ENCODE measurements around the gene C16orf95.
A peak's percentile ranks its signal among the peaks of the same experiment; 100 is the strongest.
"Not testable (repeated sequence)": the region's sequence is repeated elsewhere in the genome, so short reads cannot be mapped to it uniquely, and the experiment has no call there.

Gene C16orf95

DNA sequence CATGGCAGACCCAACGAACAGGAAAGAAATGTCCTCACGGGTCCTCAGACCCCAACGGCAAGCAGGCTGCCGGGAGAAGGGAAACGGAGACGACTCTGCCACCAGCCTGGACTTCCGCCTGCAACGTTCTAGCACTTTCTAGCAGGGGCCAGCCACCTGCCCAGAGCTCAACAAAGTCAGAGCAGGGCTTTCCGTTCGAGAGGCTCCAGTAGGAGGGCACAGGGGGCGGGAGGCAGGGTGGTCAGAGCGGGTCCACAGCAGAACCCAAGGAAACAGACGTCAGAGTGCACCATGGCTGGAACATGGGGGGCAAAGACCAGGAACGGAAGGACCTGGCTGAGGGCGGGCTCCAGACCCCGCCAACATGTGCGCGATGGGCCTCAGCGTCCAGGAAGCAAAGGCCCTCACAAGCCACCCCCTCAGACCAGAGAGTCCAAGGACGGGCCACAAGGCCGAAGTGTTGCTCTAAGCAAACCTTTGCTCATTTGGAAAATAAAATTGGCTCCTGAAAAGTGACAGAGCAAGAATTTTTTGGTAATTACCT is 29.4 kb upstream of the C16orf95 start:
- no peak for DNase-seq (ENCODE audit: low spot score)

DNA sequence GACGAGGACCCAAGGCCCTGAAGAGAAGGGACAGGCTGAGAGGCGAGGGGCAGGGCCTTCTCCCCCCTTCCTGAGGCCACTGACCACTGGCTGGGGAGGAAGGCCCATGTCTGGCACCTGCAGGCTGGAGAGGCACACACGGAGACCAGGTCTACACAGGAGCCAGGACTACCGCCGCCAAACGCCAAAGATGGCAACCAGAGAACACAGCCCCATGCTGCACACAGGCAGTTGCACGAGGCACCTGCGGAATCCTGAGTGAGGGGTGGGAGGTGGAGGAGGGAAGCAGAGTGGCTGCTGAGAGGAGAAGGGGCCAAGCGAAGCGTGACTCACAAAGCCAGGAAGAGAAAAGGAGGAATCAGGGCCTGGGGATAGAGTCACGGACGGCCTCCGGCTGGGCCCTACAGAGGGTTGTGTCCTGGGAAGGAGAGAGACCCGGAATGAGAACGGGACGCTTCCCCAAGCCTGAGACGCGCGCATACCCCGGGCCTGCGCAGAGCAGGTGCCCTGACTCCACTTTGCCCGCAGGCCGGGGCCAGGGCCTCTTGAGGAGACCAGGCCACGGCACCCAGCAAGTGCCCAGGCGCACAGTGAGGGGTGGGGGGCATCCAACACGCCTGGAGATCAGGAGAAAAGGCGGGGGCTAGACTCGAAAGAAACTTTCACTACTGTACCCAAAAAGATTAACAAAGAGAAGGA is 28.7 kb upstream of the C16orf95 start:
- no peak for DNase-seq (ENCODE audit: low spot score)

DNA sequence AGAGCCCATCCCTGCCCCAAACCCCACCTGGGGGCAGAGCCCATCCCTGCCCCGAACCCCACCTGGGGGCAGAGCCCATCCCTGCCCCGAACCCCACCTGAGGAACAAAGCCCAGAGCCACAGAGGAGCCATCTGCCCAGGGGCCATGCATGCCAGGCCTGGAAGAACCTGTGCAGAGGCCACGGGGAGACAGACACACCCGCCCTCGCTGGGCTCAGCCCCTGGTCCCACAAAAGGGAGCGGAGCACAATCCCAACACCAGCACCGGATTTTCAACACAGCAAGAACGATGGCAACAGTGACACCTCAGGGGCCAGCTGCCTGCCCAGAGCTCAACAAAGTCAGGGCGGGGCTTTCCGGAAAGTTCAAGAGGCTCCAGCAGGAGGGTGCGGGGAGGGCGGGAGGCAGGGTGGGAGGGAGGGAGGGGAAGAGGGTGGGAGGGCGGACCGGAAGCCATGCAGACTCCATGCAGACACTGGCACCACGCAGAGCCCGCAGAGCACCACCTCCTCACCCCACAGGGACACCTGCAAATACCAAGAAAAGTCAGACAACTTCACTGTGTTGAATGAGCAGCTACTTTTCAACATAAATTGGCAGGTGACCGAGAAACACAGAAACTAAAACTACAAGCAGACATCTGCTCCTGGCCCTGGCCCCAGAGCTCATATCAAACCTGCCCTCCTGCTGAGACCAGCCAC is 27.9 kb upstream of the C16orf95 start:
- DNase-seq (ENCODE audit: low spot score) = peak; percentile 72

DNA sequence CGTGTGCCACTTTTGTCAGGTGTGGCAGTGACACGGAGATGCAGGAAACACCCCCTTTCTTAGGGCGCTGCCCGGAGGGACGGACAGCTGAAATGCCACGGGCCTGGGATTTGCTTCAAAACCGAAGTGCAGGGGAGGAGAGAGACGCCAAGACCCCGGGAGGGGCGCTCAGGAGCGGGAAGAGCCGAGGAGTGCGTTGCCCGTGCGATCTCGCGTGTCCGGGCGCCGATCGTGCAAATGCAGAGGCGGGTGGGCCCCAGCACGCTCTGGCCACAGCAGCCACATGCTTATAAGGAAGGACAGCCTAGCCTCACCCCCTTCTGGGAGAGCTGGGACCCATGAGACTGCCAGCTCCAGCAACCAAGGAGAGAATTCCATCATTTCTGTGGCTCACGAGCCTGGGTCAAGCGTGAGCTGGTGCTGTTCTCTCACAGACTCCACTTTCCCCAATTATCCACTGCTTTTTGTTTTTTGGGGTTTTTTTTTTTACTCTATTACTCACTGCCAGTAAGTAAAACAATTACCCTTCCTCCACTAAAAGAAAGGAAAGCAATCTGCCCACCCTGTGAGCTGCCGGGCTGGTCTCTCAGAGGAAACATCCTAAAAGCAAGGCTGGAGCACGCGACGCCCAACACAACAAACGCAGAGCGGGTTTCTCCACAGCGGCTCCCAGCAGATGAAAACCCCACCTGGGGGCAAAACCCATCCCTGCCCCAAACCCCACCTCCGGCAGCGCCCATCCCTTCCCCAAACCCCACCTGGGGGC is 27.2 kb upstream of the C16orf95 start:
- DNase-seq (ENCODE audit: low spot score) = no peak

DNA sequence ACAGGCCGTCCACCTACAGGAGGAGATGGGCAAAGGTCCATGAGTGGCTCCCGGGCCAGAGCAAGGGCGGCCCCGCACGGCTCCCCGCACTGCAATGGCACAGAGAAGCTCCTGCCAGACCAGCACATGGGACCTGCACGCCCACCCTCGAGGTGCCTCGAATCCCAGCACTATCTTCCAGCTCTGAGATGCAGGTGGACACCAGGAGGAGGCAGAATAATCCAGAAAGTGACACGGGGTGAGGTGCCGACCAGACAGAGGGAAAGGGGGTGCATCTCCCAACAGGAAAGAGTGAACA is 26.5 kb upstream of the C16orf95 start:
- DNase-seq (ENCODE audit: low spot score) = no peak

DNA sequence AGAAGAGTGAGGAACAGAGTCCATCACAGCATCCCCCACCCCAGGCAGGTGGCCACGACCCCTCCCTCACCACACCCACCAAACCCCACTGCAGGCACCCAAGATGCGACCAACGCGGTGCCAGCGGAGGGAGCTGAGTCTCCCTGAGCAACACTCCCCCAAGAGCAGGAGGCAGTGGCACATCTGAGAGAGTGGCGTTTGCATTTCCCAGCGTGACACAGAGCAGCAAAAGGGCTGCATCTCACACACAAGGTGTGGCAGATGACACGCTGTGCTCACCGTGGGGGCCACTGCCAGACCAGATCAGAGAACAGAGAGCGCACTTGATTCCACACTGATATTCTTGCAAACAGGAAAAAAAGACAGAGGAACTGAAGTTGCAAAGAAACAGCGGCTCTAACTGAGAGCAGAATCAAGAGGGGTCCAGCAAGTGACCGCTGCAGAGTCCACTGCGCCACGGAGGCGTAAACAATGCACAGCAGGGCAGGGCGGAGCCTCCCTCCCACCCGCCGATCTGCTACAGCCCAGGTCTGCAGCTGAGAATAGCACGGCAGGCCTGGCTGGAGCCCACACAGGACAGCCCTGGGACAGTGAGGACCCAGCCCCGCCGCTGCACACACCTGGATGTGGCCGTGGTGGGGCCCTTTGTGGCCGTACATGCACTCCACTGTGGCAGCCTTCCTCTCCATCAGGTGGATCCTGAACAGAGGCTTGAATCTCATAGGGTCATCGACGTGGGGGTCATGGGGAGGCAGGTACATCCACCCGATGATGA is 26.0 kb upstream of the C16orf95 start:
- DNase-seq (ENCODE audit: low spot score) = no peak

DNA sequence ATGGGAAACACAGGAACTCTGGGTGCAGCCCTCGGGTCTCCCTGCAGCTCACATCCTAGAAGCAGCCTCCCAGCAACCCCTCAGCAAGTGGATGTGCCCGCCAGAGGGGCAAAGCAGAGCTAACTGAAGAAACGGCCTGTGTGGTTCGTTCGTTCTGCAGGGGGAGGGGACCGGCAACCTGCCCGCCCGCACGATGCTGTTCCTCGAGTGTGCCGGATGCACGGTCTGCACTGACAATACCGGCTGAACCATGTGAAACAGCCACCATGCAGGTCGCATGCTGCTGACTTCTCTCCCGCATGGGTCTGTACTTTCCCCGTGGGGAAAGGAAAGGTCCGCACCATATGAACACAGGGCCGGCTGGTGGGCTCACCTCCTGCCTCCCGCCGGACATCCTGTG is 25.3 kb upstream of the C16orf95 start:
- DNase-seq (ENCODE audit: low spot score) = no peak

DNA sequence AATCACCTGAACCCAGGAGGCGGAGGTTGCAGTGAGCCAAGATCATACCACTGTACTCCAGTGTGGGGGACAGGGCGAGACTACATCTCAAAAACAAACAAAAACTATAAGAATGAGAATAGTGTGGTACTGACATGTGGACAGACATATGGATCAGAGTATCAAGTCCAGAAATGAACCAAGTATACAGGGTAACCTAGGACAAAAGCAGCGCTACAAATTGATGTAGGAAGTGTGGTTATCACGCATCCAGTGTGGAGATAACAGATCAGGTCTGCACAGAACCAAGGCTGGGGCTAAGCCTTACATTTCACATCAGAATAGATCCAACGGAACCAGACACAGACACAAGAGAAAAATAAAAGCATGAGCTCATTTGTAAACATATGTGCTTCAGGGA is 23.0 kb upstream of the C16orf95 start:
- no peak for DNase-seq (ENCODE audit: low spot score)

DNA sequence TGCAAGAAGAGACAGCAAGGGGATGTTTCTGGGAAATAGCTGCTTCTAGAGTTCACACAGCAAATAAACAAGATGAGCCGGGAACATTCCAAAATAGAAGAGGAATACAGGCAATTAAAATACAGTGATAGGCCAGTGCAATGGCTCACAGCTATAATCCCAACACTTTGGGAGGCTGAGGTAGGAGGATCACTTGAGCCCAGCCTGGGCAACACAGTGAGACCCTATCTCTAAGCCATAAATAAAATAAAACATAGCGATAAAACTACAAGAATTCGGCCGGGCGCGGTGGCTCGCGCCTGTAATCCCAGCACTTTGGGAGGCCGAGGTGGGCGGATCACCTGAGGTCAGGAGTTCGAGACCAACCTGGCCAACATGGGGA is 22.5 kb upstream of the C16orf95 start:
- DNase-seq (ENCODE audit: low spot score) = not testable (repeated sequence)

DNA sequence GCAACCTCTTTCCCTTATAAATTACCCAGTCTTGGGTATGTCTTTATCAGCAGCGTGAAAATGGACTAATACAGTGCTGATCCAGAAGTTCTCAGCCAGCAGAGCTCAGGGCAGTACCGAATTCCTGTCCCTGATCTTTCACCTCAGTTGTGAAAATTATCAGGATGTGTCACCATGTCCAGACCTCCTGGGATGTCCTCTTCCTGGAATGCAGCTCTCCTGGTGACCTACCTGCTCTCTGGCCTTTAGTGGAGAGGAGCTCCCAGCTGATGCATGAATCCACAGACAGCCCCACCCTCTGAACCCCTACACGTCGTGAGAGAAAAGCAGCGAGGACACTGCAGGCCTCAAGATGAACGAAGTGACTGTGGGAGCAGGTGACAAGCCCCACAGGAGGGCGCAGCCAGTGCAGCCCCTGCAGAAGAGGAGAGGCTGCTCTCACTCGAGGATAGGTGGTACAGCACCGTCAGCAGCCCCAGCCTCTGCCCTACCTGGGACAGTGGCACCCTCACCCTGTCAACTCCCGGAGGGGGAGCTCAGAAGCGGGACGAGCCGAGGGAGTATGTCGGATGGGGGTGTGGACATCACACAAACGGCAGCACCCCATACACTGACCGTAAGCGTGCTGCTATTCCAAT is 22.0 kb upstream of the C16orf95 start:
- no peak for DNase-seq (ENCODE audit: low spot score)

DNA sequence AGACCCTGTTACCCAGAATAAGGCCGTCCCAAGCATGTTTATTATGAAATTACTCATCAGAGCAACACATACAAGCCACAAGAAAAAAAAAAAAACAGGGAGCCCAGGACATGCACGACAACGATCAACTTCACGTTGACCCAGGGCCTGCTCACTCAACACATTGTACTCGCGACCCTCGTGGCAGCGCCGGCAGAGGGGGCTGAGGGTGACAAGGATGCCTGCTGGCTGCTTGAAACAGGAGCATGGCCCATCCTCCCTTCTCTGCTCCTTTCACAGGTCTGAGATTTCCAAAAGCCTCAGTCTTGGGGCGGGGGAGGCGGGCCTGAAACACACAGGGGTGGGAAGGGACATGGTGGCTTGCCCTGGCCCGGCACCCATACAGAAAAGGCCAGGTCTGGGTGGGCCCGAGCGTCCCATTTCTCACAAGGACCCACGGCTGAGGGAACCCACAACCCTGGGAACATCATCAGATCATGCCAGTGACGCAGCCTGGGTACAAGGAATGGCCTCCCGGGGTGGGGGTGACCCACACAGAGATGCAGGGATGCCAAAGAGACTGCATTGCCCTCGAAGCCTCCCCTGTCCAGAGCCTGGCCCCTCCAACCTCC is 21.1 kb upstream of the C16orf95 start:
- DNase-seq (ENCODE audit: low spot score) = no peak

DNA sequence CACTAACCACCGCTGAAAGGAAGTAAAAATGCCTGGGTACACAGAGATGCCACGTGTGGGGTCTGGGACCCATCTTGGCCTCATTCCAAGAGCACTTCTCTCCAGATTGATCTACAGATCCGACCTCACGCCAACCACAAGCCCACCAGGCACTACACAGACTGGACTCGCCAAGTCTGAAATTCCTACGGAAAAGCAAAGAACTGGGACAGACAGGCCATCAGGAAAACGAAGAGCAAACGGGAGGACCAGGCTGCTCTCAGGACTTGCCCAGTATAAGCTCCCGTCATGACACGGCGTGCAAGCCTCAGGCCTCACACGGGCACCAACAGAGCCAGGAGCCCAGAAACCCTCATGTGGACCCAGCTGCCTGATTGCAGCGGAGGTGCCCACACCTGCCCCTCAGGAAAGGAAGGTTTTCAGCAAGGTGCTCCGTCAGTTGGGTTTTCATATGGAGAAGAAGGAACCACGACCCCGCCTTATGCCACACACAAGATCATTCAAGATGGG is 20.1 kb upstream of the C16orf95 start:
- DNase-seq (ENCODE audit: low spot score) = no peak

DNA sequence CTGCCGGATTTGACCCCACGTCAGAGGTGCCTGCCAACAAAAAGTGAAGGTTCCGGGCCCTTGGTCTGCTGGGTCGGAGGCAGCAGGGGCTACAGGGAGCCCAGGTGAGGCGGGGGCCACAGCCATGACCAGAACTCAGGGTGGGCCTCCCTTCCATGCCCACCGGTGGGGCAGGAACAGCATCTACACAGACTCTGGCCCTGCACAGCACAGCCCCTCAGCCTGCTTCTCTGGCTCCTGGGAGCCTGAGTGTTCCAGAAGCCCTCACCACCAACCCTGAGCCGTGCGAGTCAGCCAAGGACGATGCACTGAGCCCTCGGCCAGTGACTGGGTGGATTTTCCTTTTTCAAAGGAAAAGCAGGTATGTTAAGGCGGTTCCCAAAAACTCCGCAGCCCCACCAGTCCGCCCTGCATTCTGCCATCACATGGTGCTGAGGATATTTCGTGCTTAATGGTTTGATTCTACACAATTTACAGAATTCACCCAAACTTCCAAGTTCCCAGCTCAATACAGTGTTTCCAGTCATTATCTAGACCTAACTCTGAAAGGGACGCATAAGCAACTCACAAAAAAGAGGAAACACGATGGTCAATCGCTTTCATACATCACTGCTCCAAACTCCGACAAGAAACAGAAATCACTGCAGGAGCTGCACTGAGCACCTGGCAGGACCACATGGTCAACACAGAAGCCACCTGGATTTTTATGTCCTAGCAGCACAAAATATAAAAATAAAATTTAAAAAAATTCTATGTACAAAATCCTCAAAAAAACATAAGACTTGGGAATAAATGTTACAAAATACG is 19.4 kb upstream of the C16orf95 start:
- no peak for DNase-seq (ENCODE audit: low spot score)

DNA sequence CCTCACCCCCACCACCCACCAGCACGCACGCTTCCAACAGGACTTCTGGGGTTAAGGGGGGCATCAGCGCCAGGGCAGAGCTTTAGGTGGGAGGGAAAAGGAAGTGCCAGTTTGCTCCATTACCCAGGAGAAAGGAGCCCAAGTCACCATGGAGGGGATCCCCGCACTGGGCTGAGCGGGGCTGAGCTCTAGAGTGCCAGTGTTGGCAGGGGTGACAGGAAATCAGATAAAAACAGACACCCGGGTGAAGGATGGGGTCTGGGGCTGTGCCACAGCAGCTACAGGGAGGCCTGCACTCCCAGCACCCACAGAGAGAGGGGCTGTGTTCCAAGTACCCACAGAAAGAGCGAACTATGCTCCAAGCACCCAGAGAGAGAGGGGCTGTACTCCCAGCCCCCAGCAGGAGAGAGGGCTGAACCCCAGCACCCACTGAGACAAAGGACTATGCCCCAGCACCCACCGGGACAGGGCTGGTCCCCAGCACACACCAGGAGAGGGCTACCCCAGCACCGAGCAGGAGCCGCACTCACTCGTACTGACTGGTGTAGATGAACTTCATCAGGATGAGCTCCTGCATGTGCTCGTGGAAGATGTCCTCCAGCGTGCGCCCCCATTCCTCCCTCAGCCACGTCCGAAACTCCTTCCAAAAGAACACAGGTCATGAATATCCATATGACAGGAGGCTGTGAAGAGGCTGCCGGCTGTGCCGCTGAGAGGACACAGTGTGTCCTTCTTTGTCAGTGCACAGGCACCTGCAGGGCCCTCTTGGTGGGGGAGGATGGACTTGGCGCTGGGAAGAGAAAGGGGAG is 18.6 kb upstream of the C16orf95 start:
- no peak for DNase-seq (ENCODE audit: low spot score)

DNA sequence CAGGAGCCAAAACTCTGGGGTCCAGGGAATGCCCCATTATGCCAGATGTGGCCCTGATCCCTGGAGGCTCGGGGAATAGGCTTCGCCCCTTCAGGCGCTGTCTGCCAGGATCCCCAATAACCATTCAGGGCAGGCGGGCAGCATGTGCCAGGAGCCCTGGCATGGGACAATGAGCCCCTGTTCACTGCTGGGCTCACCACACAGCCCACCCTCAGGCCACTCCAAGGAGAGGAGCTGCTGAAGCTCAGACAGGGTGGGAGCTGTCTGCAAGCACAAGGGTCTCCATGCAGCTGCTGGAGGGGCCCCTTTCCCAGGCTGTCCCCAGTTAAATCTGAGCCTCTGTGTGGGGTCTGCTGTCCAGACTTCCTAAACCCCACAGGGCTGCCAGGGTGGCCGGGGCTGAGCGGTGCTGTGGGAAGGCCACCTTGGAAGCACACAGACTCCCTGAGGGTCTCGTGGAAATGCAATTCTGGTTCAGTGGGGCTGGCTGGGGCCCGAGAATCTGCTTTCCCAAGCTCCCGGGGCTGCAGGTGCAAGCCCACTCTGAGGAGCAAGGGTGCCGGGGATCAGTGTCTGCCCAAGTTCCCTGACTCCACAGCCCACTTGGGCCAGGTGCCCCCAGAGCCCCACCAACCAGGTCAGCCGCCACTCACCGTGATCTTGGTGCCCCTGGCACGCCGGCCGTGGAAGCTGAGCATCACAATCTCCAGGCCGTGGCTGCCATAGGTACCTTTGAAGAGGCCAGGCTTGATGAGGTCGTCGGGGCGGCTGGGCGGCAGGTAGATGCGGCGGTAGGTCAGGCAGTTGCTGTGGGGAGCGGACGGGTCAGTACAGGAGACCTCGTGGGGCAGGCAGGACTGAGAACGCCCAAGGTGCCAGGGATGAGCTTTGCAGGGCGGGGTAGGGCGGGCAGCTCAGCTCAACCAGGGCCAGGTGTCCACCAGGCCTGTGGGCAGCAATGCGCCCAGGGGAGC is 17.7 kb upstream of the C16orf95 start:
- no peak for DNase-seq (ENCODE audit: low spot score)

DNA sequence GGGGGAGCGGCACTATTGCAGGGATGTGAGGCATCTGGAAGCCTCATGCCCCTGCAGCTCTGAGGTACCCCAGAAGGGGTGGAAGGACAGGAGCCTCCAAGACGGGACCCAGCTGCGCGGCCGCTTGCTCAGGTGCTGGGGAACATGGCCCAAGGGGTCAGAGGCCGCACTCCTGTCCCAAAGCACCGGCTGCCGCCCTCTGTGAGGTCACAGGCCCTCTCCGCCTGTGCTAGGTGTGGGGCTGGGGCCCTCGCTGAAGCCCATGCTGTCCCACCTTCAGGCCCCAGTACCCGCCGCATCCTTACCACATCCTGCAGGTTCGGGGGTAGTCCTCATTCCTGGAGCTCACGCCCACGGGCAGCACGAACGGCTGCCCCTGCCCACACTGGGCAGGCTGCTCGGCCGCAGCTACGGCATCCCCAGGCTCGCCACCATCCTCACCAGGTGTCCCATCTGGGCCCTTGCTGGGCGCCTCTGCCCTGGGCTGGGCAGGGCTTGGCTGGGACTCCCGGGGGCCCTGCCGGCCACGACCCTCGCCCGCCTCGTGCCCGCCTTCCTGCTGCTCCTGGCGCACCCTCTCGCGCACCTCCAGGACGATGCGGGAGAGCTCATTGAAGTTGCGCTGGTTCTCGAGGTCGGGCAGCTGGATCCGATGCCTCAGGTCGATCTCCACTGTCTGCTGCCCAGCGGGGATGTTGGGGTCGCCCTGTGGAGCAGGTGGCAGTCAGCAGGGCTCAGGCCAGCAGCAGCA is 16.6 kb upstream of the C16orf95 start:
- no peak for DNase-seq (ENCODE audit: low spot score)

DNA sequence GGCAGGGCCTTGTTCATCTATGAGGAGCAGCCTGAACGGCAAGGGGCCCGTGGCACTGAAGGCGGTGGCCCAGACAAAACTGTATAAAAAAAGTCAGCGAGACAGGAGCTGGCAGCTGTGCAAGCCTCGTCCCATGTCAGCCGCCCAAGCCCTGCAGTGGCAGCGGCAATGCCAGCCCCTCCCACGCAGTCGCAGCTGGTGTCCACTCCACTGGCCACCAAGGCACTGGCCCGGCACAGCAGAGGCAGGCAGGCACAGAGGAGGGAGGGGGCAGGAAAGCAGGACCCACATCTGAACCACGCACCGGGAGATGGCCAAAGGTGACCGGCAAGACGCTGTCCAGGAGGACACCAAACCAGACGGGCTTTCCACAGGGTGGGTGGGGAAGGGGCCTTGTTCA is 15.9 kb upstream of the C16orf95 start:
- DNase-seq (ENCODE audit: low spot score) = no peak

DNA sequence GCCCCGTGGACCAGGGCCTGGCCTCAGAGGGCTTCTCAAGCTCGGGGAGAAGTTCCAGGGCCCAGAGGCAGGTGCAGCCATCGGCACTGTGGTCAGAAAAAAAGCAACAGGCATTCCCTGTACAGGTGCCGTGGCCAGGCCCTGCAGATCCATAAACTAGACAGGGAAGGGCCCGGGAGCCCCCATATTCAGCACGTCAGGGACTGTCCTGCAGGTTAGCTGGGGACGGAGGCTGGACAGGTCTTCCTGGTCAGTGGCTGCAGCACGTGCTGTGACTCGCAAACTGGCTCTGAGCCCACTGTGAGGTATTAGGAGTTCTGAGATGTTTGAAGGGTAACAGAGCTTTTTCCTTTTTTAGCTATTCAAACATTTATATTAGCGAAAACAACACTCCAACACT is 15.0 kb upstream of the C16orf95 start:
- DNase-seq (ENCODE audit: low spot score) = no peak

Measured in iPS-NIHi11 (cell line).